SK-N-SH (cell line): Measurements from ENCODE around the gene SLC25A53.

Experiments used
- ELF1 ChIP-seq: IDR thresholded peaks from 2 replicates; pipeline ENCODE4 v1.4.0; 2012
- JUND ChIP-seq: IDR thresholded peaks from 2 replicates; pipeline ENCODE4 v1.4.0; 2012
- POLR2AphosphoS5 ChIP-seq: IDR thresholded peaks from 2 replicates; pipeline ENCODE4 v1.6.1; 2012; ENCODE audit warnings: low read depth, low read length
- RAD21 ChIP-seq: IDR thresholded peaks from 2 replicates; pipeline ENCODE4 v1.6.1; 2012; ENCODE audit warnings: mild to moderate bottlenecking, low read length
- RXRA ChIP-seq: IDR thresholded peaks from 2 replicates; pipeline ENCODE4 v1.4.0; 2012; ENCODE audit warnings: low read depth, mild to moderate bottlenecking, borderline replicate concordance
- TCF12 ChIP-seq: IDR thresholded peaks from 2 replicates; pipeline ENCODE4 v1.4.0; 2012
- TF ChIP-seq, protein P1 (sequence below): fragments of 200-600 bp; sonication (generic); IDR thresholded peaks from 2 replicates; pipeline ENCODE4 v1.6.1; 2017; ENCODE audit warnings: antibody characterized with exemption, mild to moderate bottlenecking, moderate library complexity
- TF ChIP-seq, protein P2 (sequence below): fragments of 150-350 bp; IDR thresholded peaks from 2 replicates; pipeline ENCODE4 v1.6.1; 2017; ENCODE audit warnings: antibody characterized with exemption, low read length, low read depth, borderline replicate concordance
- TF ChIP-seq, protein P3 (sequence below): IDR thresholded peaks from 2 replicates; pipeline ENCODE4 v1.4.0; 2012; ENCODE audit warnings: low read depth

DNA sequence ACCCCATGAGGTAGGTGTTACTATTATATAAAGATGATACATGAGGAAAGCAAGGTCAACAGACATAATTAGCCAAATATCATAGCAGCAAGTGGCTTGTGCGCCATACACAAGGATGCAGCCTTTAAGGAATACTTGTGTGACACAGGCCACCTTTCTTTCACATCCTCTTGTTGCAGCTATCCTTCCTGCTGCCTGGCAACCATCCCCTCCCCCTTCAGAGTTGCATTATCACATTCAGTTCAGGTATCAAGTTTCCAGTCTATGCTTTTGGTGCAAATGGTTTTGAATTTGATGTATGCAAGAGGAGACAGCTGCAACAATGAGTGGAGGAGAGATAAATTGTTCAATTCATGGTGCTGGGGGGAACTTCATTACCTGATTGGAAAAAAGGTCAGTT, 38.0 kb downstream of the SLC25A53 start:
- no peak for TF ChIP-seq POLR2AphosphoS5
- TF ChIP-seq TCF12: no peak
- TF ChIP-seq RAD21: no peak
- TF ChIP-seq, protein P1, sequence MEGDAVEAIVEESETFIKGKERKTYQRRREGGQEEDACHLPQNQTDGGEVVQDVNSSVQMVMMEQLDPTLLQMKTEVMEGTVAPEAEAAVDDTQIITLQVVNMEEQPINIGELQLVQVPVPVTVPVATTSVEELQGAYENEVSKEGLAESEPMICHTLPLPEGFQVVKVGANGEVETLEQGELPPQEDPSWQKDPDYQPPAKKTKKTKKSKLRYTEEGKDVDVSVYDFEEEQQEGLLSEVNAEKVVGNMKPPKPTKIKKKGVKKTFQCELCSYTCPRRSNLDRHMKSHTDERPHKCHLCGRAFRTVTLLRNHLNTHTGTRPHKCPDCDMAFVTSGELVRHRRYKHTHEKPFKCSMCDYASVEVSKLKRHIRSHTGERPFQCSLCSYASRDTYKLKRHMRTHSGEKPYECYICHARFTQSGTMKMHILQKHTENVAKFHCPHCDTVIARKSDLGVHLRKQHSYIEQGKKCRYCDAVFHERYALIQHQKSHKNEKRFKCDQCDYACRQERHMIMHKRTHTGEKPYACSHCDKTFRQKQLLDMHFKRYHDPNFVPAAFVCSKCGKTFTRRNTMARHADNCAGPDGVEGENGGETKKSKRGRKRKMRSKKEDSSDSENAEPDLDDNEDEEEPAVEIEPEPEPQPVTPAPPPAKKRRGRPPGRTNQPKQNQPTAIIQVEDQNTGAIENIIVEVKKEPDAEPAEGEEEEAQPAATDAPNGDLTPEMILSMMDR: no peak
- TF ChIP-seq, protein P2, sequence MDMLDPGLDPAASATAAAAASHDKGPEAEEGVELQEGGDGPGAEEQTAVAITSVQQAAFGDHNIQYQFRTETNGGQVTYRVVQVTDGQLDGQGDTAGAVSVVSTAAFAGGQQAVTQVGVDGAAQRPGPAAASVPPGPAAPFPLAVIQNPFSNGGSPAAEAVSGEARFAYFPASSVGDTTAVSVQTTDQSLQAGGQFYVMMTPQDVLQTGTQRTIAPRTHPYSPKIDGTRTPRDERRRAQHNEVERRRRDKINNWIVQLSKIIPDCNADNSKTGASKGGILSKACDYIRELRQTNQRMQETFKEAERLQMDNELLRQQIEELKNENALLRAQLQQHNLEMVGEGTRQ: no peak
- no peak for TF ChIP-seq ELF1
- no peak for TF ChIP-seq JUND
- TF ChIP-seq RXRA: no peak
- TF ChIP-seq, protein P3, sequence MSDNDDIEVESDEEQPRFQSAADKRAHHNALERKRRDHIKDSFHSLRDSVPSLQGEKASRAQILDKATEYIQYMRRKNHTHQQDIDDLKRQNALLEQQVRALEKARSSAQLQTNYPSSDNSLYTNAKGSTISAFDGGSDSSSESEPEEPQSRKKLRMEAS: no peak
